Measurements from ENCODE around the gene ZHX3. TPM values are rescaled to one million over a fixed set of nuclear protein-coding genes. Genes with fewer than 3 reads are reported as not detected.

The ZHX3 gene
- total and polyA plus RNA-seq, 10 of the 15 experiments (the other 5 are each of a cell fraction or from before 2014, with no cell fraction given), result 1.3 to 14.0 (median 5.0) TPM

DNA sequence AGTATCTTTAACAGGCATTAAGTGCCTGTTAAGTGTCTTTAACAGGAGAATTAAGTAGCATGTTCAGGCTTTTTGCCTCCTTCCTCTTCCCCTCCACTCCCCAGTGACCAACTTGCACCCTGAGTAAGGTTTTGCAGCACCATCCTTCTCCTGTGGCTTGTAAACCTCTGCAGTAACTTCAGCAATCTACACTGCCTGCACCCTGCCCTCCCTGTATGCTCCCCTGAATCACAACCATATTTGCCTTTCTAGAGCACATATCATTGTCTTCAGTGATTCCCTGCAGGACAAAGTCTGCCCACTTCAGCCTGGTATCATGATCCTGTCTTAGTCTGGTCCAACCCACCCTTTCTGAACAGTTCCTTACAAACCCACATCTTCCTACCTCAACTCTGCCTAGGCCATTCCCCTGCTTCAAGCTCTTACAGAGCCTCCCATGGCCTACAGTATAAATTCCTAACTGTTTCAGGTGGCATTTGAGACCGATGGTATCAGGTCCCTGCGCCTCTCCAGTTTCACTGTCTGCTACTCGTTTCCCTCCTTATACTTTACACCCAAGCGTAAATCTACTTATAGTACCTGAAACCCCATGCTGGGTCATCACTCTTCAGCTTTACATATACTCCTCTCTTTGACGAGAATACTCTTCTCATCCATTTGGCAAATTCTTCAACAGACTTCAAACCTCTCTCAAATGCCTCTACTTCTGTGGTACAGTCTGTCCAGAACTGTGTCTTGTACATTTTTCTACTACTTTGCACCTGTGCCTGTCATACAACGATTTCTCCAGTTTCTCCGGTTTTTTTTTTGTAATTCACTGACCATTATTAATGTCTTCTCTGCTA is 69.8 kb downstream of the ZHX3 start (continued):
- TF ChIP-seq USF1 (IDR thresholded peaks at IDR 0.05; ENCODE audit: borderline replicate concordance, extremely low read length, insufficient read depth, low read depth, low read length), result no peak

- in situ Hi-C loops (cut with MboI), result no loop called here
- no peak for DNase-seq (ENCODE audit: low read depth, low spot score)
- CTCF ChIA-PET, result interaction anchor here (1.5 to 3.3 kb wide), 2 partner anchors 73 to 111 kb away, joined by 4 to 11 read pairs; no protein-coding TSS in a partner anchor
- TF ChIP-seq TARDBP (IDR thresholded peaks at IDR 0.05; ENCODE audit: borderline replicate concordance) (no peak), ZBTB40 (IDR thresholded peaks at IDR 0.05; ENCODE audit: borderline replicate concordance) (no peak), ZNF274 (IDR thresholded peaks at IDR 0.05; ENCODE audit: insufficient read depth, insufficient read length) (no peak)
- TF ChIP-seq, protein P1, sequence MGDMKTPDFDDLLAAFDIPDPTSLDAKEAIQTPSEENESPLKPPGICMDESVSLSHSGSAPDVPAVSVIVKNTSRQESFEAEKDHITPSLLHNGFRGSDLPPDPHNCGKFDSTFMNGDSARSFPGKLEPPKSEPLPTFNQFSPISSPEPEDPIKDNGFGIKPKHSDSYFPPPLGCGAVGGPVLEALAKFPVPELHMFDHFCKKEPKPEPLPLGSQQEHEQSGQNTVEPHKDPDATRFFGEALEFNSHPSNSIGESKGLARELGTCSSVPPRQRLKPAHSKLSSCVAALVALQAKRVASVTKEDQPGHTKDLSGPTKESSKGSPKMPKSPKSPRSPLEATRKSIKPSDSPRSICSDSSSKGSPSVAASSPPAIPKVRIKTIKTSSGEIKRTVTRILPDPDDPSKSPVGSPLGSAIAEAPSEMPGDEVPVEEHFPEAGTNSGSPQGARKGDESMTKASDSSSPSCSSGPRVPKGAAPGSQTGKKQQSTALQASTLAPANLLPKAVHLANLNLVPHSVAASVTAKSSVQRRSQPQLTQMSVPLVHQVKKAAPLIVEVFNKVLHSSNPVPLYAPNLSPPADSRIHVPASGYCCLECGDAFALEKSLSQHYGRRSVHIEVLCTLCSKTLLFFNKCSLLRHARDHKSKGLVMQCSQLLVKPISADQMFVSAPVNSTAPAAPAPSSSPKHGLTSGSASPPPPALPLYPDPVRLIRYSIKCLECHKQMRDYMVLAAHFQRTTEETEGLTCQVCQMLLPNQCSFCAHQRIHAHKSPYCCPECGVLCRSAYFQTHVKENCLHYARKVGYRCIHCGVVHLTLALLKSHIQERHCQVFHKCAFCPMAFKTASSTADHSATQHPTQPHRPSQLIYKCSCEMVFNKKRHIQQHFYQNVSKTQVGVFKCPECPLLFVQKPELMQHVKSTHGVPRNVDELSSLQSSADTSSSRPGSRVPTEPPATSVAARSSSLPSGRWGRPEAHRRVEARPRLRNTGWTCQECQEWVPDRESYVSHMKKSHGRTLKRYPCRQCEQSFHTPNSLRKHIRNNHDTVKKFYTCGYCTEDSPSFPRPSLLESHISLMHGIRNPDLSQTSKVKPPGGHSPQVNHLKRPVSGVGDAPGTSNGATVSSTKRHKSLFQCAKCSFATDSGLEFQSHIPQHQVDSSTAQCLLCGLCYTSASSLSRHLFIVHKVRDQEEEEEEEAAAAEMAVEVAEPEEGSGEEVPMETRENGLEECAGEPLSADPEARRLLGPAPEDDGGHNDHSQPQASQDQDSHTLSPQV (IDR thresholded peaks at IDR 0.05), result no peak
- TF ChIP-seq, protein P2, sequence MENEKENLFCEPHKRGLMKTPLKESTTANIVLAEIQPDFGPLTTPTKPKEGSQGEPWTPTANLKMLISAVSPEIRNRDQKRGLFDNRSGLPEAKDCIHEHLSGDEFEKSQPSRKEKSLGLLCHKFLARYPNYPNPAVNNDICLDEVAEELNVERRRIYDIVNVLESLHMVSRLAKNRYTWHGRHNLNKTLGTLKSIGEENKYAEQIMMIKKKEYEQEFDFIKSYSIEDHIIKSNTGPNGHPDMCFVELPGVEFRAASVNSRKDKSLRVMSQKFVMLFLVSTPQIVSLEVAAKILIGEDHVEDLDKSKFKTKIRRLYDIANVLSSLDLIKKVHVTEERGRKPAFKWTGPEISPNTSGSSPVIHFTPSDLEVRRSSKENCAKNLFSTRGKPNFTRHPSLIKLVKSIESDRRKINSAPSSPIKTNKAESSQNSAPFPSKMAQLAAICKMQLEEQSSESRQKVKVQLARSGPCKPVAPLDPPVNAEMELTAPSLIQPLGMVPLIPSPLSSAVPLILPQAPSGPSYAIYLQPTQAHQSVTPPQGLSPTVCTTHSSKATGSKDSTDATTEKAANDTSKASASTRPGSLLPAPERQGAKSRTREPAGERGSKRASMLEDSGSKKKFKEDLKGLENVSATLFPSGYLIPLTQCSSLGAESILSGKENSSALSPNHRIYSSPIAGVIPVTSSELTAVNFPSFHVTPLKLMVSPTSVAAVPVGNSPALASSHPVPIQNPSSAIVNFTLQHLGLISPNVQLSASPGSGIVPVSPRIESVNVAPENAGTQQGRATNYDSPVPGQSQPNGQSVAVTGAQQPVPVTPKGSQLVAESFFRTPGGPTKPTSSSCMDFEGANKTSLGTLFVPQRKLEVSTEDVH (IDR thresholded peaks at IDR 0.05; ENCODE audit: low read depth, partially characterized antibody), result no peak
Observed at GRCh38 chr20:41245086-41245707, 72.3 kb downstream of the ZHX3 start.

More at GRCh38 chr20:41245086-41245707, 72.3 kb downstream of the ZHX3 start:
- Histone ChIP-seq H4K20me1 (ENCODE audit: control insufficient read depth, insufficient read depth) (no peaks in the 10 kb centered on the region), H3K9me3 (replicated peaks; ENCODE audit: control insufficient read depth, insufficient read depth, low read length) (no peaks in the 10 kb centered on the region), H3K79me2 (ENCODE audit: control insufficient read depth, insufficient read depth, low read length) (no peaks in the 10 kb centered on the region), H3K4me2 (ENCODE audit: control insufficient read depth, insufficient read depth) (no peak overlapping the region), H3K9ac (ENCODE audit: control insufficient read depth, insufficient read depth, low read length) (no peak overlapping the region), H3K27me3 (replicated peaks in 1 of 2; ENCODE audit: control insufficient read depth in 2 of 2, insufficient read depth in 2 of 2, low read length in 1 of 2) (no peaks in the 10 kb centered on the region), H2AFZ (ENCODE audit: control insufficient read depth, low read depth, low read length) (no peak overlapping the region), H3K4me1 (ENCODE audit: control insufficient read depth, insufficient read depth, low read length) (no peaks in the 10 kb centered on the region; the same call in 1 of the 2 replicates), H3K36me3 (ENCODE audit: control insufficient read depth in 2 of 2, insufficient read depth in 2 of 2, low read length in 1 of 2) (no peaks in the 10 kb centered on the region), H3K27ac (ENCODE audit: control insufficient read depth, insufficient read depth) (no peak overlapping the region), H3K4me3 (no peak overlapping the region)
- no TSS peak for BruUV-seq (replicated peaks)
- ATAC-seq, result no peak; the same call in 2 of the 3 replicates
- ChIA-PET RAD21 (ENCODE audit: unreplicated experiment) (interaction anchor here (0.9 kb wide), 1 partner anchor 13 kb away, joined by 3 read pairs; no protein-coding TSS in a partner anchor), SMC1A (ENCODE audit: uncharacterized antibody, unreplicated experiment) (interaction anchor here (1.0 to 1.6 kb wide), 5 partner anchors 14 to 141 kb away, joined by 3 read pairs; partner anchors contain the start of gene LPIN3), POLR2A (no interaction called here)
- no peak for FAIRE-seq
- WGBS (ENCODE audit: insufficient coverage, insufficient replicate concordance, low lambda C conversion rate, missing lambda C conversion rate), result 66% methylated on average over 2 of the region's 2 CpGs
- intact Hi-C loops (cut with micrococcal nuclease; ENCODE audit: unreplicated experiment), result loop anchor here (5.0 kb wide), 1 partner anchor 92 kb away; no protein-coding TSS in a partner anchor
